ENCODE results near the gene DENND1A. TPM values are rescaled to one million over a fixed set of nuclear protein-coding genes. Genes with fewer than 3 reads are reported as not detected.
"Not testable (repeated sequence)": the region's sequence is repeated elsewhere in the genome, so short reads cannot be mapped to it uniquely, and the experiment has no call there.

DENND1A gene
- polyA plus RNA-seq, 1 donor = 24.5 TPM

- DNase-seq = no peak
These were observed 474.7 kb downstream of the DENND1A start for GRCh38 chr9:123455187-123455586.

- no peak for DNase-seq
These were observed 475.6 kb downstream of the DENND1A start for GRCh38 chr9:123454361-123454760.

DNA sequence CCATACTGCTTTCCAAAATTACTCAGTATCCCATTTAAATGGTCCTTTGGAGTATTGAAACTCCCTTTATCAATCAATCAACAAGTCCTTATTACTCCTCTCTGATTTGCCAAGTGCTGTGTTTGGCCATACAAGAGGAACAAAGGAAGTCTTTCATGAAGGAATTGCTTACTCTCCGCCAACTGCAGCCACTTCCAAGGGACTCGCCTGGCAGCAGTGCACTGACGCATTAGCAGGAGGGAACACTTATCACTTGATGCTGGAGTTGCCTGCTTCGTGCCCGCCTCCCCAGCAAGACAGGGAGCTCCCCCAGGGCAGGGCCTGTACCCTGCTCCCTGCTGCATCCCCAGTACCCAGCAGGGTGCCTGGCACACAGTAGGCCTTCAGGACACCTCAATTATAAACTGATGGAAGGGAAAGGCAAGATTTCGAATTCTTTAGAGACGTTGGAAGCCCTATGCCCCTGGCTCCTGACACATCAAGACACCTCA, 476.1 kb downstream of the DENND1A start:
- DNase-seq = no peak

DNA sequence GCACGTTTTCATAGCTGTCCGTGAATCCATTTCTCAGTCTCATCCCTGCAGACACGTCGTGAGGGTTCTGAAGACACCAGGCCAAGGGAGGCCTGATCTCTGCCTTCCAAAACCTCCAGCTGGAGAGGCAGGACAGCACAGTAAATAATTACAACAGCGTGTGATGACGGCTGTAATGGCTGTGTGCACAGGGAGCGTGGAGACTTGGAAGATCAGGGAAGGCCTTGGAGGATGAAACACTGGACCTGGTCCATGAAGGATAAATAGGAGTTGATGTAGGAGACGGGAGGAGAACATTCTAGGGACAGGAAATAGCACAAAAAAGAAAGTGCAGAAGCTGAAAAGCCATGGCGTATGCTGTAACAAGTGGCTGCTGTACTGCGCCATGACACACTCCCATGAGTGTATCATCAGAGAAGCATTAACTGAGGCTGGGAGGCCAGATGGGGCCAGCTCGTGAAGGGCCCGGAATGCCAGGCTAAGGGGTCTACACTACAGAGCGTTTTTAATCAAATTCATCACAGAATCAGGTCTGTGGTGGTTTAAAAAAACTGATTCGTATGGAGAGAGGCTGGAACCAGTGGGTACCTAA, 476.8 kb downstream of the DENND1A start:
- no peak for DNase-seq

GRCh38 chr9:123450996-123451395, 478.9 kb downstream of the DENND1A start:
- DNase-seq = no peak

- no peak for DNase-seq
These were observed 479.7 kb downstream of the DENND1A start for GRCh38 chr9:123450098-123450770.

- no peak for DNase-seq
These were observed 481.8 kb downstream of the DENND1A start for GRCh38 chr9:123447934-123448646.

DNA sequence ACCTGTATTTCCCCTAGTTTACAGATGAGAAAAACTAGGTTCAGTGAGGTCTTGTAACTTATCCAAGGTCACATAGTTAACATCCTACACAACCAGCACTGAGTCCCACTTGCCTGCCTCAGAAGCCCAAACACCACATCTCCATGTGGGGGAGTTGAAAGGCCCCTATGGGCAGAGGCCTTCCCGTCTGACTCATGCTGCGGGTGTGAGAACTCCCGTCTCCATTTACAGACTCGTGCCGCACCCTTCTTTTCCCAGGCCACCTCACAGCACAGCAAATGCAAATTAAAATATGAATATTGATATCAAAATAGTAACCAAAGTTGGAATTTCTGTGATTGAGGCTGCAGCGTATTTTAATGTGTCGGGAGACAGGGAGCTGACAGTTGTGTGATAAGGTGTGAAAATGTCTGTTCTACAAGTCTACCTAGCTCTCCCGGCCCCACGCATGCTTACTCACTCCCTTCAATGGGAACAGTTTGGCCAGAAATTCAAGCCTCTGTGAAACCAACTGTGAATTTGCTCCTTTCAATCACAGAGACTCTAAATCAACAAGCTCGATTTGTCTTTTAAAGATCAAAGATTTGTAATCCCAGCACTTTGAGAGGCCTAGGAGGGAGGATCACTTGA, 483.8 kb downstream of the DENND1A start:
- DNase-seq = no peak

- DNase-seq = no peak
These were observed 484.8 kb downstream of the DENND1A start for GRCh38 chr9:123445116-123445515.

GRCh38 chr9:123441769-123442168, 488.2 kb downstream of the DENND1A start:
- DNase-seq = no peak

DNA sequence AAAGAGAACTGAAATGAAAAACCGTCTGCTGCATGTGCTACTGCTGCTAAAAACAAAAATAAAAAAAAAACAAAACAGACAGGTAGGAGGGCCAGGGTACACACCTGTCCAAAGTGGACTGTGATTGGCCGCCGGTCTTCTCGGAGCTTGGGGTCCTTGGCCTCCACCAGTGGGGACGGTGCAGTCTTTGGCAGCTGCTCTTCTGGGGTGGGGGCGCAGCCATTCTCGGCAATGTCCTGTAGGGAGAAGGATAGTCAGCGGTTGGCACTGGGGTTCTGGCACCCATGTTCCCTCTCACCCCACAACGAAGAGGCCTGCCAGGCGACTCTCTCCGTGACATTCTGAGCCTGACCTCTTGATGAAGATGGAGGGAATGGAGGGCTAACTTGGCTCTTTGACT, 489.7 kb downstream of the DENND1A start:
- DNase-seq = no peak

DNA sequence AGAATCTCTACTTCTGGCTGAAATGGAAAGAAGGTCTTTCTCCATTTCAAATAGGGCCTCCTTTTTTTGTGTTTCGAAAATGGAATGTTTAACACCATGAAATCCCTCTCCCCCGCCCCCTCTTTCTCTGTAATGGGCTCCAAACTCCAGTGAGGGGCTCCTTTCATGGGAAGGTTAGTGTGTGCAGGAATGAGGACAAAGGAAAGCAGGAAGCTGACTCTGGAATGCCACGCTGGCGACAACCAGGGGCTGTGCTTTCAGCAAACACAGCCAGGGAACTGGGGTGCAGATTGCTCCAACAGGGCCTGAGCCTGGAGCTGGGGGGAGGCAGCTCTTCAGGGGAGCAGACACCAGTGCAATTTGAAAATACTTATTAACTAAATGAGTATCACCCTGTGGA, 491.1 kb downstream of the DENND1A start:
- DNase-seq = no peak

DNA sequence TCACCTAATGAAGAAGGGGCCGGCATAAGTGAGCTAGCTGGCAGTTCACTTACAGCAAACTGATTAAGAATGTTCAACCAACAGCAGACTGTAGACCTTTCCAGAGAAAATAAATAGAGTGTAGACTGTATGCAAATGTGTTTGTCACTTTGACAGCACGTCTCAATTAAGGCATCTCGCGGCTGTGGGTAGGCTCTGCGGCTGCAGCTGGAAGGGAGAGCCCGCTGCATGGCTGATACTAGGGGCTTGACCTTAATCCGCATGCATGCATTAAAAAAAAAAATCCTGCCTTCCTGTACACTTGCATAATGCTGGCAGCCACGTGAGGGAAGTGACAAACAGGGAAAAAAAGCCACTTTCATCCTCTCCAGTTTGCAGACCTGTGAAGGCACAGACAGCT, 491.6 kb downstream of the DENND1A start:
- DNase-seq = no peak

GRCh38 chr9:123437201-123437600, 492.7 kb downstream of the DENND1A start:
- no peak for DNase-seq

GRCh38 chr9:123435471-123435870, 494.5 kb downstream of the DENND1A start:
- DNase-seq = no peak

DNA sequence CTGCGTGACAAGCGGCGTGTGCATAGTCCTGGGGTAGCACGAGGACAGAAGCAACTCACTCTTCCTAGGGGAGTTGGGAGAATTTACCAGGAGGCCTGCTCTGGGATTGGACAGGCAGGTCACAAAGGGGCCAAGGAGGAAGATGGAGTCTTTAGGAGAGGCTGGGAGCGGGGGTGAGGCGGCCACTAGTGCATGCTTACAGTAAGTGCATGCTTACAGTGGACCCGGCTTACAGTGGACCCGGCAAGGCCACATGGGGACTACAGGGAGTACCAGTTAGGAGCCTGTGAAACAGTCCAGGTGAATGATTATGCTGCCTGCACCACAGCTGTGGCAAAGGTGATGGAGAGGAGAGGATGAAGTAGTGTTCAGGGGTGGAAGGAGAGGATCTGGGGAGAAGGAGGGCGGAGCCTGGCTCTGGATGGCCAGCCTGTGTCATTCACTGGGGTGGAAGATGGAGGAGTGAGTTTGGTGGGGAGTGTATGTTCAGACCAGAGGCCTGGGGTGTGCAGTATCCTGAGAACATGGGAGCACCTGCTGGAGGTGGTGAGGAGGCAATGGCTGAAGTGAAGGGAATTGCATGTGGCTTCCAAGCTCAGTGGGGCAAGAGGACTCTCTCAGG, 495.2 kb downstream of the DENND1A start:
- DNase-seq = no peak

DNA sequence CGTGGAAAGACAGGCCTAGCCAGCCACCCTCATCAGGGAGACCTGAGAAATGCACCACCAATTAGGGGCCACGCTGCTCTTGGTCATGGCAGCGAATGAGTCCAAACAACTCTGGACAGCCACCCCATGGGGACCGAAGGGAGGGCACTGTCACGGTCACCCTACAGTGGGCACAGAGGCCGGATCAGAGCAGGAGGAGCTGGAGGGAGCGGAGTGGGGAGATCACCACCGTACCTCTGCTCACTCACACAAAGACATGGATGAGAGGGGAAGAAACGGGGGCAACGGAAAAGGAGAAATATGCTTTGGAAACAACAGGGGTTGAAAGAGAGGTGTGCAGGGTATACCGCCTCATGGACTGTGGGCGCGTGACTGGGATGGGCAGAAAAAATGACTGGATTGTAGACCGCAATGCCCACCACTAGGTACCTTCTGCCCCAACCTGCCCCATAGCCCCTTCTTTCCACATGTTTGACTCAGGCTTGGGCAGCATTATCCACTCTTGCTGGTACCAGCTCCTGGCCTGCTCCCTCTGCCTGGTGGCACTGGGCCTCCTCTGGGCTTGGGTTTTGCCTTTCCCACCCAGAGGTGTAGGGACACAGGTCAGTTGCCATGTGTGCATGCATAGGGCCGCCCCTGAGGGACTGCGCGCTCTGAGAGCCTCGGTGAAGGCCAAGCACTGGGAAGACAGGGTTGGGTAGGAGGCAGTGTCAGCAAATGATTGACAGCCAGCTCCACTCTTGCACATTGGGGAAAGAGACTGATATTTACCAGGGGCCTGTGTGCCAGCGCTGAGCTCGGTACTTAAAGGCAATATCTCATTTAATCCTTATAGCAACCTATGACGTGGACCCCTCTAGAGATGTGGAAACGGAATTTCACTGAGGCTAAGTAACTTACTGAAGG, 497.3 kb downstream of the DENND1A start:
- no peak for DNase-seq

DNA sequence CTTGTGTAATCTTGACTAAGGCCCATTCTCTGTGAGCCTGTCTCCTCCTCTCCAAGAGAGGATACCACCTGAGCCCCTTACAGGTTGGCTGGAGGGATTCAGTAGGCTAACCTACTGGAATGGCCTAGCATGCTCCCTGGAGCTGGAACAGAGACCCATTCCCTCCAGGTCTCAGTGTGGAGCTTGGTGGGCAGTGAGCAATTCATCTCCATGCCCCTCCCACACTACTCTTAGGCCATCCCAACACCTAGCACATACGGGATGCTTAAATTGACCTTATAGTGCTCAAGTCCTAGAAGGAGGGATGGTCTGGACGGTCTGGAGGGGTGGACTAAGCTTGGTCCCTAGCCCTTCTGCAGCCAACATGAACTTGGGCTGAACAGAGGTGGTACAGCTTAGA, 498.3 kb downstream of the DENND1A start:
- no peak for DNase-seq

DNA sequence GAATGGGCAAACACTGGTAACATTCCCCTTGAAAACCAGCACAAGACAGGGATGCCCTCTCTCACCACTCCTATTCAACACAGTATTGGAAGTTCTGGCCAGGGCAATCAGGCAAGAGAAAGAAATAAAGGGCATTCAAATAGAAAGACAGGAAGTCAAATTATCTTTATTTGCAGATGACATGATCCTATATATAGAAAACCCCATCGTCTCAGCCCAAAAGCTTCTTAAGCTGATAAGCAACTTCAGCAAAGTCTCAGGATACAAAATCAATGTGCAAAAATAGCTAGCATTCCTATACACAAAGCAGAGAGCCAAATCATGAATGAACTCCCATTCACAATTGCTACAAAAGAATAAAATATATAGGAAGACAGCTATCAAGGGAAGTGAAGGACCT, 501.5 kb downstream of the DENND1A start:
- not testable (repeated sequence) for DNase-seq

GRCh38 chr9:123426406-123426805, 503.5 kb downstream of the DENND1A start:
- no peak for DNase-seq

GRCh38 chr9:123425836-123426365, 504.0 kb downstream of the DENND1A start:
- DNase-seq = no peak

Measured in left kidney (tissue), 2 donors.